Activated CD4-positive, CD25-positive, alpha-beta regulatory T cell treated with anti-CD3 and anti-CD28 coated beads, Interleukin-2, amount 50 U/mL, for 16 hours (primary cell): ENCODE data around the gene NPDC1.

Experiments
- DNase-seq: peaks from one replicate; pipeline ENCODE4 v3.0.0-alpha.2; 2020; ENCODE audit warnings: low read depth, low spot score

The NPDC1 gene

DNA sequence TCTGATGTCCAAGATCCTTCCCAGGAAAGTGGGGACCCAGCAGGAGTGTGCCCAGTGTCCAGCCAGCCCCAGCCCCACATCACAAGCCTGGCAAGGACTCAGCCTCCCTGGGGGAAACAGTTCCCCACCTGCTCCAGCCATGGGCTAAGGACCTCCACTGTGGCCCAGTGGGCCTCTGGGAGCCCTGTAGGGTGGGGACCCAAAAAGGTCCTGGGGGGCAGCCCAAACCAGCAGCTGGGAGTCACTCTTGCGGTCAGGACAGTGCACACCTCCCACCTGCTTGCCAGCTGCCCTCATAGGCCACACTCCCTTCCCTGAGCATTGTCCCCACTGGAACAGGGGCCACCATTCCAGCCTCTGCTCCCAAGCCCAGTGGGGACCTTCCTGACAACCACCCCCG is 19.6 kb downstream of the NPDC1 start:
- no peak for DNase-seq

DNA sequence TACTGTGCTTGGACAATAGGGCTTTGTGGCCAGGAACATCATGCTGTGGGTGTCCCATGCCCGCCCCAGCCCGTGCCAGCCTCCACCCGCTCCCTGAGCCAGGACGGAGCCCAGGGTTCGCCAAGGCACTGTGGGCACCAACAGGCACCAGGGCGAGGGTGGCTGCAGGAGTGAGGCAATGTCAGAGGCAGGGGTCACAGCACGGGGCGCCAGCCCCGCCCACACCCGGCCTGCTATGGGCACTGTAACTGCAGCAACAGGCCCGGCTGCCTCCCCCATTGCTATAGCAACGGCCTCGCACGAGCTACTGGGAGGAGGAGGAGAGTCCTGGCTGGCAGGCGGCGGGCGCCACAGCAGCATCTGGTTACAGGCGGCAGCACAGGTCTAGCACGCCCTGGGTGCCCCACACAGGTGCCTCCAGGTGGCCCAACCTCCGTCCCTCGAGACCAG is 20.4 kb downstream of the NPDC1 start:
- DNase-seq: no peak

DNA sequence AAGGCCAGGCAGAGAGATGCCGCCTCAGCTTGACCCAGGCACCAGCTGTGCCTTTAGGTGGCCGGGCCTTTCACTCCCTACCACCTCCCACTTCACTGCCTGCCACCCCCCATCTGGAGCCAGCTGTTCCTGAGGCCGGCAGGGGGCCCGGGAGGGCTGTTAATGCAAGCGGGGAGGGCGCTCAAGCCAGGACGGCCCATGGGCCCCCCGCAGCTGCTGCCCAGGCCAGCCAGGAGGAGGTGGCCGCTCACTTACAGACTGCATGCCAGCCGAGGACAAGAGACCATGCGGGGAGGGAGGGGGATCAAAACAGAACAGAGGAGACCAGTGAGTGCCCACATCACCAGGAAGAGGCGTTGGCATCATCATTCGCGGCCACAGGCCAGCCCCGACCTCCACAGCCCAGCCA is 22.4 kb downstream of the NPDC1 start:
- no peak for DNase-seq

DNA sequence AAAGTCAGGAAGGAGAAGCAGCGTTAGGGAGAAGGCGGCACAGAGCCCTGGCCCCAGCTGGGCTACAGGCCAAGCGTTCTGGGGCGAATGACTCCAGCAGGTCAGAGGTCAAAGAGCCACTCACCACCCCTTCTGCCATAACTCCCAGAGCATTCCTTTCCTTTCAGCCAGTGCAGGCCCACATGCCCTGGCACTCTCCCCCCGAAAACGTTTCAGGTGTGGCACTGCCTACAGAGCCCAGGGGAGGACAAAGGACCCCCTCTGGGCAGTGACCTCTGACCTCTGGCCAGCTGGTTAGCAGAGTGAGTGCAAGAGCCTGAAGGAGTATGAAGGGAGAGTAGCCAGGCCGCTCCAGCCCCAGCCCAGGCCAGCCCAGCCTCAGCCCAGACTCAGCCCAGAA is 22.8 kb downstream of the NPDC1 start:
- no peak for DNase-seq

DNA sequence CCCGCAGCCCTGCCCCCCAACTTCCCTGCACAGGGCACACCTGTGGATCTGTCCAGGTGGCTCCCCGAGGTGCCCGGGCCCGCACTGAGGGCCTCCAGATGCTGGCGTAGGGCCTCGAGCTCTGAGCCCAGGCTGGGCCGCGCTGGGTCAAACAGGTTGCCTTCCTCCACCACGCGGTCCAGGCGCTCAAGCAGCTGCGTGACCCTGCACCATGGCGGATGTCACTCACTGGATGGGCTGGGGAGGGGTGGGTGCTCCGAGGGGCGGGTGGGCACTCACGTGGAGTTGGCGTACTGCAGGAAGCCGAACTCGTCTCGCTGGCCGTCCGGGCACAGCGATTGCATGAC is 23.3 kb downstream of the NPDC1 start:
- DNase-seq: no peak

DNA sequence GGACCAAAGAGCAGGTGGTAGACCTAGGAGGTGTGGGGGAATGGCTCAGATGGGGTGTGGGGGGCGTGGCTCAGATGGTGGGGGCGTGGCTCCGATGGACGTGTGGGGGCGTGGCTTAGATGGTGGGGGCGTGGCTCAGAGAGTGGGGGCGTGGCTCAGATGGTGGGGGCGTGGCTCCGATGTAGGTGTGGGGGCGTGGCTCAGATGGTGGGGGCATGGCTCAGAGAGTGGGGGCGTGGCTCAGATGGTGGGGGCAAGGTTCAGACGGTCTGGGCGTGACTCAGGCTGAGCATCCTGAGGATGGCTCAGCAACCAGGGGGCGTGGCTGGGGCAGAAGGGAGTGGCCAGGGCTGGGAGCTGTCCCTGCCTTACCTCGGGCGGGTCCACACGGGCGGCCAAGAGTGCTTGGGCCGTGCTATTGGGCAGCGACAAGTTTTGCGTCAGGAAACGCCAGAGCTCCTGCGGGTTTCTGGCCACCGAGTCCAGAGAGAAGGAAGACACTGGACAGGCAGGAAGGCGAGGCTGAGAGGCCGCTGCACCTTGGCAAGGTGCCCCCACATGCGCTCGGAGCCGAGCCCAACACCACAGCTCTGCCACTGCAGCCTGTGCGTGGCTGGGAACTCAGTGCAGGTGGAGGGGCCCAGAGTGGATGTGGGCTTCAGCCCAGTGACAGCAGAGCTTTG is 23.9 kb downstream of the NPDC1 start:
- DNase-seq: no peak

DNA sequence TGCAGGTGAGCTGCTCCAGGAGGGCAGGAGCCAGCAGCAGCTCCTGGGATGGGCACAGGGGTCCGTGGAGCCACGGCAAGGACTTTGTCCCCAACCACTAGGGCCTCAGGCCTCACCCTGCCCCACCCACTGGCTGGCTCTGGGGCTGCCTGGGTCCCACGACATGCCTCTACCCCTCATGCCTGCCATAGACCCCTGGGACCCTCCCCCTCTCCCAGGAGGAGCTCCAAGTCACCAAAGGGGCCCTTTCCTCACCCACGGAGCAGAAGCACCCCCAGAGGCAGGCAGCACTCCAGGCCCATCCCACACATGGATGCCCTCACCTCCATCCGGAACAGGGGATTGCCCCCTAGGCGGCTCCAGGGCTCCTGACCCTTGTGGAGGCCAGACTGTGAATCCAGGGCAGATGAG is 24.4 kb downstream of the NPDC1 start:
- DNase-seq: no peak

DNA sequence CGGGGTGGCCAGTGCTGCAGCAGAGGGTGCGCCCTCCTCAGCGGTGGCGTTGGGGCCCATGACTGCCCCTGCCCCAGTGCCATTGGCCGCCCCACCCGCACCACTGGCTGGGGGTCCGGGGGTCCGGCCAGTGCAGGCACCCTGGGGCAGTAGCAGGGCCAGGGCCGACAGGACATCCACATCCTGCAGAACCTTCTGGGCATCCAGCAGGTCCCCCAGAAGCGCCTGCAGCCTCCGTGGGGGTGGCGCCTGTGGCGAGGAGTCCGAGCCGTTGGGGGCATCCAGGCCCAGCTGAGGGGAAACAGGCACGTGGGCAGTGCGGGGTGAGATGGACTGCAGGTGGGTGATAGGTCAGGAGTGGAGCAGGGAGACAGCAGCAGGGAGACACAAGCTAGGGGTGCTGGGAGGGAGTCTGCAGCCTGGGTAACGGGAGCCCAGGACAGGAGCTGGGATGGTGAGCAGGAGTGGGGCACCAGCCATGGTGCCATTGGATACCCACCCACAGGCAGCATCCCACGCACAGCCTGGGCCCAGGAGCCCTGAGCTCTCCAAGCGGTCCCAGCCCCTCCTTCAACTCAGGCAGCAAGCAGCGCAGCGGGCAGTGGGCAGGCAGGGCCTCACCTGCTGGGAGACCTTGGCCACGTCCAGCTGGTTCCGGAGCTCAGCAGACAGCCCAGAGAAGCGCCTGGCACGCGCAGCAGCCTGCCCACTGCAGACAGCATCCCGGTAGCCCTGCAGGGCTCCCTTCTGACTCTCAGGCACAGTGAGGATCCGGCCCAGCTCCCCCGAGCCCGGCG is 25.0 kb downstream of the NPDC1 start:
- no peak for DNase-seq

DNA sequence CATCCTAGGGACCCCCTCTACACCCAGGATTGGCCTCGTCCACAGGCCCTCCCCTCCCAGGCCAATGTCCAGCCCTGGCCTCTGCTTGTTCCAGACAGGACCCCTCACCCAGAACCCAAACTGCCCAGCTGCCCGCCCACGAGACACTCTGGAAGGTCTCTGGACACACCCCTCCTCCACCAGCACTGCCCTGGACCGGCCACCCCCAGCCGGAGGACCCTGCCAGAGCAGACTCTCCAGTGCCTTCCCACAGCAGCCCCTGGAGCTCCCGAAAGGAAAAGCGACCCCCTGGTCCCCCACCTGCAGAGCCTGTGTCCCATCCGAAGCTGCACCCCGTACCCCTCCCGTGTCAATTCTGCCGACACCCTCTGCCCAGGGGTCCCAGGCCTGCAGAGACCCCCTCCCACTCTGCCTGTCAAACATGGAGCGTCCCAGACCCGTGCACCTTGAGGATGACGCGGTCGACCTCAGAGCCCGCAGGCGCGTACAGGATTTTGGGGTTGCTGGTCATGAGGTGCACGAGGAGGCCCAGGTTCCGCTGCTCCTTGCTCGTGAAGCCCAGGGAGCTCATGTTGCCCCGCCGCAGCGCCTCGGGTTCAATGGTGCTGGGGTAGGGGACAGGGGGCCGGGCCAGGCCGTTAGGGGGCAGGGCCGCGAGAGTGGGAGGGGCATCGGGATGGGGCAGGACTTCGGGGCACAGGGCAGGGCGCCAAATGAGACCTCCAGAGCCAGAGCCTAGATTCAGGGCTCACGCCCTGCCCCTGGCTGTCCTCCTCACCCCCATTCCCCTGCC is 25.9 kb downstream of the NPDC1 start:
- no peak for DNase-seq

- no peak for DNase-seq
Observed at GRCh38 chr9:137018761-137019559, 27.0 kb downstream of the NPDC1 start.

DNA sequence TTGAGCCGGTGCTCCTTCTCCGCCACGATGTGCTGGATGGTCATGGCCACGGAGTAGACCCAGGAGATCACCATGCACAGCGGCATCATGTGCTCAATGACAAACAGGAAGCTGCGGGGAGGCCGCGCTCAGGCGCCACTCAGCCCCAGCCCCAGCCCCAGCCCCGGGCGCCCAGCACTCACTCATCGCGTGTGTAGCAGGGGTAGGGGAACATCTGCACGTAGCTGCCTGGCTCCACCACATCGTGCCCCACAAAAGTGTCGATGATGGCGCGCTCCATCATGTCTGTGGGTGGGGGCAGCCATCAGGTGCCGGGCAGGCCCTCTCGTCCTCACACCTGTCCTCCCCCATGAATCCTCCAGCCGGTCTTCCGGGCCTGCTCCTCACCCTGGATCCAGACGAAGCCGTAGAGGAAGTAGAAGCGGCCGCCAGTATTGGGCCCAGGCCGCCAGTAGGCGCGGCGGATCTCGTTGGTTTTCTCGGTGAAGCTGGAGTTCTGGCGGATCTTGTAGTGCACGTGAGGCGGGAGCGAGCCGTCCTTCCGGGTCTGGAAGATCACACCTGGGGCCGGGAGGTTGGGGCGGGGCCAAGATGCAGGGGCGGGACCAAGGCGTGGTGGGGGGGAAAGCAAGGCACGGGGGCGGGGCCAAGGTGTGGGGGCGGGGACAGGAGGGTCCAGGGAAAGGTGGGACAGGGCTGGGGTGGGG is 28.0 kb downstream of the NPDC1 start:
- DNase-seq: no peak

DNA sequence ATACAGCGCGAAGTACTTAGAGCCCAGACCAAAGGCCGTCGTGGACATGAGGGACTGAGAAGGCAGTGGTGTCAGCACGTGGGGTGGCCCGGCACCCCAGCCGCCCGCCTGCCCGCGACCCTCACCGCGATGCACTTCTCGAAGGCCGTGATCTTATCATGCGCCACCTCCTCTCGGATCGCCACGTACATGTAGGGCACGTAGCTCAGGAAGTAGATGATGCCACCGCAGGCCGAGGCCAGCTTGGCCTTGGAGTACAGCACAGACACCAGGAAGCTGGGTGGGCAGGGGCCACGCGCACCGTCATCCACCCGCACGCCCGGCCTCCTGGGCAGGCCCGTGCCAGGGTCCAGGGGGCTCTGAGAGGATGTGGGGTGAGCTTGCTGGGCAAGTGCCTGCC is 28.9 kb downstream of the NPDC1 start:
- no peak for DNase-seq

- no peak for DNase-seq
Observed at GRCh38 chr9:137016436-137016835, 29.5 kb downstream of the NPDC1 start.

DNA sequence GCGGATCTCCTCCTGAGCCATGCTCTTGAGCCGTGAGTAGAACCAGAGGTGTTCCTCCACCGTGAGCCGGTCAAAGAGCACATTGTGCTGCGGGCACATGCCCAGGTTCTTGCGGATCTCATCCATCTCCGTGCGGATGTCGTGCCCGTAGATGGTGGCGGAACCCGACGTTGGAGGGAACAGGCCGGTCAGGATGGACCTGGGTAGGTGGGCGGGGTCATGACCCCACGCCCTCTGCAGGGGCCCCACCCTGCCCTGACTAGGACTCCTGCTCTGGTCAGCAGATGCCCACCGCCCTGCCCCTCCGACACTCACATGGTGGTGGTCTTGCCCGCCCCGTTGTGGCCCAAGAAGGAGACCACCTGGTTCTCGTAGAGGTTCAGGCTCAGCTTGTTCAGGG is 30.0 kb downstream of the NPDC1 start:
- no peak for DNase-seq

GRCh38 chr9:137015540-137015930 is 30.4 kb downstream of the NPDC1 start:
- no peak for DNase-seq

GRCh38 chr9:137014776-137015539 is 31.0 kb downstream of the NPDC1 start:
- DNase-seq: no peak

GRCh38 chr9:137014166-137014565 is 31.8 kb downstream of the NPDC1 start:
- no peak for DNase-seq

DNA sequence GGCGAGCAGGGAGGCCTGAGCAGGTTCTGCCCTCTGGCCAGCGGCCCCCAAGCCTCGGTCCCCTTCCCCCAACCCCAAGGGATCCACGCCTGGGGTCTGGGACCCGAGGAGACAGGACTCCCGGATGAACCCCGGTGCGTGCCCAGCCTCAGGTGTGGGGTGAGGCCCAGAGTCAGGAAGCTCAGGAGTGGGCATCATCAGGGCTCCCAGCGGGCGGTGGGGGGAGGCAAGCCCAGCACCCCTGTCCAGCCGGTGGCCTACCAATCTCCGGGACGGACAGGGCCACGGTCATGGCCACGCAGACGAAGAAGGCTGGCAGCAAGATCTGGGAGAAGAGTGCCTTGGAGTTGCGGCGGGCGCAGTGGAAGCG is 32.4 kb downstream of the NPDC1 start:
- no peak for DNase-seq

GRCh38 chr9:137012694-137013570 is 33.0 kb downstream of the NPDC1 start:
- DNase-seq: no peak
